Fibroblast of skin of right quadriceps (primary cell): Measurements from ENCODE around the gene ITPR2.
A peak's percentile ranks its signal among the peaks of the same experiment; 100 is the strongest.

ENCODE experiments used
- DNase-seq: peaks from one replicate; pipeline ENCODE4 v3.0.0-alpha.2; 2013

The ITPR2 gene

GRCh38 chr12:26821212-26821701 lies 11.7 kb downstream of the ITPR2 start:
- DNase-seq = peak; percentile 27

DNA sequence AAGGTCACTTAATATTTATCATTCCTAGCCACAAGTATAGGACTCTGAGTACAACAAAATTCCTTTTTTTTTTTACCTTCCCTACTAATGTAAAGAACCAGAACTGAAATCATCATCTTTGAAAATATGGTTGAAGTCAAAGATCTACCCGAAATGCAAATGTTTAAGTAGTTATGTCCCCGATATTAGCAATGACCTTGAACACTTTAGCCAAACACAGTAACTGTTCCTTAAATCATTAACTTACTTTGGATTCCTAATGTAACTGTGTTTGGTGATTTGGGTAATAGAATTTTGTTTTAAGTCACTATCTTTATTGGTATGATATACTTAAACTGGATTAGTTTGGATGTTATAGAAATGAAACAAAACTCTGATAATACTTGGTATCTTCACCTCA lies 14.4 kb downstream of the ITPR2 start:
- DNase-seq = no peak

DNA sequence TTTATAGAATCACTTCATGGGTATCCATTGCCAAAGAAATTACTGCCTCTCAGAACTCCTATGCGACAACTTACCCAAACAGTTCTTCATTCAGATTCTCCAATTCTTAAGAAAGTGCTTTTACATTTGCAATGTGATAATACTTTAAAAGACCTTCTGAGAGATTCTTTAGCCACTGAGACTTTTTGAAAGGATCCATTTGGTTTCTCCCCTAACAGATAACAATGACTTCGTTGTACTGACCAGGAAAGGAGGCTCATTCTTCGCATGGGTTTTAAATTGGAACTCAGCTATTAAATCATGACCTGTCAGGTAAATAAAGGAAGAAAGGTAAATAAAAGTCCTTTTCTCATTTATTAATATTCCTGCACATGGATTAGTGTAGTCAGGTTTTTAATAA lies 14.8 kb downstream of the ITPR2 start:
- no peak for DNase-seq

GRCh38 chr12:26817183-26817591 lies 15.8 kb downstream of the ITPR2 start:
- no peak for DNase-seq

- no peak for DNase-seq
Observed at GRCh38 chr12:26813812-26814211, 19.2 kb downstream of the ITPR2 start.

GRCh38 chr12:26810330-26810729 lies 22.7 kb downstream of the ITPR2 start:
- DNase-seq = peak; percentile 73

DNA sequence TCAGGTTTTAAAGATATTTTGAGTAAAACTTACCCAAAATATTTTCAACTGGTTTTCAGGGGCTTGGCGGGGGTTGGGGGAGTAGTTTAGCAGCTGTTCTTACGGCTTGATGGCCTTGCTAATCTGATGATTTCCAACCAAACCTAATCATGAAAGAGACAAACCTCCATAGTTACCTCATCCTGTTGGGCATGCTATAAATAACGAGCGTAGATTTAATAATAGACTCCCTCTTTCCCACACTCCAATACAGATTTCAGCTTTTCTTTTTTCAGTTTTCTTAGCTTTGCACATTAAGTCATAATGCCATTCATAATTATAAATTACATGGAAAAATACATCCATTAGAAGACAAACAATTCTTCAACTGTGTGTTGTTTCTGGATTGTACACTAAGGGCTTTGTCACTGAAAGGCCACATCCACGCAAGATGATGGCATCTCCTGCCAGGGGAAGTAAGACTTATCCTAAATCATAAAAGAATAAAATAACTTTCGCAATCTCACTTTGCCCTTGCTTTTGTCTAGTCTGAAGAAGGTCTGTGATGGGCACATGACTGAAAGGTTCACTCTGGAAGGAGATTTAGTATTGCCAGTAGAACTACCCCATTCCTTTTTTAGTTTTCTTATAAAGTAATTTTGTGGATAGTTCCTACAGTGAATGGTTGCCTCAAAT lies 23.2 kb downstream of the ITPR2 start:
- no peak for DNase-seq

- DNase-seq = no peak
Observed at GRCh38 chr12:26808766-26809476, 24.1 kb downstream of the ITPR2 start.

- DNase-seq = no peak
Observed at GRCh38 chr12:26807292-26807691, 25.7 kb downstream of the ITPR2 start.

DNA sequence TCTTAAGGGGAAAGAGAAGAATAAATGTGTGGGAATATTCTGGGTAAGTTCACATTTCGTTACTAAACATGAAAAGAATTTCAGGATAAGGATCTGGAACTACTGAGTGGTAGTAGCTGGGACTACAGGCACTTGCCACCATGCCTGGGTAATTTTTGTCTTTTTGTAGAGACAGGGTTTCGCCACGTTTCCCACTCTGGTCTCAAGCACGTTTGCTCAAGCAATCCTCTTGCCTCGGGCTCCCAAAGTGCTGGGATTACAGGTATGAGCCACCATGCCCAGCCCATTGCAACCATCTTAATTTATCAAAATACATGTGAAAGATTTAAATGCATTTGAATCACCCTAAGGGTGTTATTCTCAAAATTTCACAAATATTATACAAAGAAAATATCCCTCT lies 26.4 kb downstream of the ITPR2 start:
- DNase-seq = no peak

GRCh38 chr12:26805401-26805971 lies 27.5 kb downstream of the ITPR2 start:
- DNase-seq = no peak

DNA sequence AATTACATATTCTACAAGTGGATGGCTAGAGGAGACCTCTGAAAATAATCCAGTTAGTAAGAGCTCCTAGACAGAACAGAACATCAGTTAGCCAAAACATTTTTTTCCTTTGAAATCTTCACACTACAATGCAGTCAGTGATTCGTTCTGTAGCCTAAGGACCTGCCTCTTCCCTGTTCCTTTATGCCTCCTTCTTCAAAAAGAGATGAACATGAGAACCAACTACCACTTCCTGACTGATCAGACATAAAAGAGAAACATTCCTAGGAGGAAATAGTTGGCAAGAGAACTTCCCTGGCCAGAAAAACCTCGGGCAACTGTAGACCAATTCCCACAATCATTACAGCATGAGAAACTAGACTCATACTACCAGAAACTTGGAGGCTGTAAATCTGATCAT lies 29.4 kb downstream of the ITPR2 start:
- peak; percentile 34 for DNase-seq

- DNase-seq = no peak
Observed at GRCh38 chr12:26801486-26801885, 31.5 kb downstream of the ITPR2 start.

DNA sequence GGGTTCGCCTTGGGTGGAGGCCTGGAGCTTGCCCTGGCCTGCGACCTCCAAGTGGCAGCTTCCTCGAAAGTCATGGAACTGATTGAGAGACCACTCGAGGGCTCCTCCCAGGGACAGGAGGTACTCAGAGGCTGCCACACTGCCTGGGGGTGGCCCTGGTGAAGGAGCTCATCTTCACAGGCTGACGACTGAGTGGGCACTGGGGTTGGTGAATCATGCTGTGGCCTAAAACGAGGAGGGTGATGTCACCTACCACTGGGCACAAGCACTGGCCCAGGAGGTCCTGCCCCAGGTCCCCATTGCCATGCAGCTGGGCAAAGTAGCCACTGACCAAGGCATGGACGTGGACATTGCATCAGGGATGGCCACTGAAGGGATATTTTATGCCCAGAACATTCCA lies 32.1 kb downstream of the ITPR2 start:
- DNase-seq = no peak

DNA sequence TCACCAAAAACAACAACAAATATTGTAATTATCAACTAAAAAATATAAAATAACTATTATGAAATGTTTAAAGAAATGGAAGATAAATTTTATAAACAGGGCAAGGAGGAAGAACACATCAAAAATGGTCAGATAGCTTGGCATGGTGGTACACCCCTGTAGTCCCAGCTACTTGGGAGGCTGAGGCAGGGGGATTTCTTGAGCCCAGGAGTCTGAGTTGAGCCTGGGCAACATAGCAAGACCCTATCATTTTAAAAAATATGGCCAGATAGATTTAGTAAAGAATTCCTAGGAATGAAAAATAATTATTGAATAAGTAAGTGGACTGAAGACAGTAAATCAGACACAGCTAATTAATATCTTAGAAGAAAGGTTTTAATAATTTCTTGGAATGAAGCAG lies 32.6 kb downstream of the ITPR2 start:
- DNase-seq = no peak

DNA sequence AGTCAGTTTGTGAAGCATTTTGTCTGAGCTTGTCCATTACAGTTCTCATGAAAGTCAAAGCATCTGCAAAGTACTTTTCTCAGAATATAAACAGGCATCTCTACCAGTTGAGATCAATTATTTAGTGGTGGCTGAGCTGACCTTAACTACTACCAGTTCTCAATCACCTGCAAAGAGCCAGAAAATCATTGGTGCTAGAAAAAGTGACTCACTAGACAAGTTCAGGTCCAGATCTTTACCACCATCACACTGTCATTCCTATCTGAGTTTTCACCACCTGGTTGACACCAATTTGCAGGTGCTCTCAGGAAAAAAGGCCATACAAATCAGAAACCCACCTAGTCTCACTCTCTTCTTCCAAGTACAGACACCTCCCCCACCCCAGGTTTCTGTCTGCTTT lies 33.3 kb downstream of the ITPR2 start:
- DNase-seq = no peak

DNA sequence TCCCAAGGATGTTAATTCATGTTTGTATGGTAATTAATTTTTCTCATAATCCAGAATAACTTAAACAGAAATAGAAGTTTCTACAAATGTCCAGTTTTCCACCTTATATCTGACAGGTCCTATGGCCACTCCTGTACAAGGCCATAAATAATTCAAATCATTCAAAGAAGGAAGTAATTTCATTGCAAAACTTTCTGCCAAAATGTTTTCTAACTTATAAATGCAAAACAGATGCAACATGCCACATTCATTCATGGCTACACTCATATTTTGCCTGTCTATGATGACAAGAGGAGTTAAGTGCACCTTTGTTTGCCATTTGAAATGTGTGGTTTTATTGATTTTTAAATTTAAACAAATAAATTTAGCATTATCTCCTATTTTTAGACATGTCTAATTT lies 34.4 kb downstream of the ITPR2 start:
- no peak for DNase-seq

DNA sequence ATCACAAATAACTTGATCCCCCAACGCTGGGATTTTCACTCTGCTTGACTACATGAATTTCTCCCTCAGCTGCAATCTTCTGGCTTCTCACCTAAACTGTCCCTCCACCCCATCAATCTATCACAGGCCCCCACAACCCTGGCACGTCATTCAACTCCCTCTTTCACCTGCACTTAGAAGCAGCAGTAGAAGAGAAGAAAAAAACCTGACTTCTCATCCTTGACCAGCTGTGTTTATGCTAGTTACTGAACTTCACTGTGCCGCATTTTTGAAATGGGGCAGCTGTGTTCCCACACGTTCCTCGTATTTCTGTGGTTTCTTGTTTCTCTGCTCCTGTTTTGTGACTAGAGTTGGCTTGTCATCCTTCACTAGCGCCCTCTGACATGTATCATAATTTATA lies 35.0 kb downstream of the ITPR2 start:
- DNase-seq = peak; percentile 42

GRCh38 chr12:26795910-26796309 lies 37.1 kb downstream of the ITPR2 start:
- DNase-seq = no peak

DNA sequence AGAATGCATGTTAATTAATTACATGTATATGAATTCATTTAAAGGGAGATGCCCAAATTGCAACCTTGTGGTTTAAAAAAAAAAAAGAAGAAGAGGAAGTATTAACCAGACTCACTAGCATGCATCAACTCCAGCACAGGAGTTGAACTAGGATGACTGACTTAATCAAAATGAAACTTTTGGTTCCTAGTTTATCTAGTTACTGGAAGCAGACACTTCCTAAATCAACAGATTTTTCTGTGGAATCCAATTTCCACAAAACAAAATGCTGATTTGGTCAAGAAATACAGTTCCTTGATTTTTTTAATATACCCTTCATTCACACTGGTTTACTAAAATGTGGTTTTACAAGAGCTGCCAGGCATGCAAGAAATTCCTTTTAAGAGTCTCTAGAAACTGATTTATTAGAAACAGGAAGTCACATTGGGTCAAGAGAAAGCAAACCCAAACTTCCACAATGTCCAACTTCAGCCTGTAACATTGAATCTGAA lies 41.6 kb downstream of the ITPR2 start:
- peak; percentile 47 for DNase-seq

GRCh38 chr12:26790645-26790994 lies 42.4 kb downstream of the ITPR2 start:
- DNase-seq = no peak

DNA sequence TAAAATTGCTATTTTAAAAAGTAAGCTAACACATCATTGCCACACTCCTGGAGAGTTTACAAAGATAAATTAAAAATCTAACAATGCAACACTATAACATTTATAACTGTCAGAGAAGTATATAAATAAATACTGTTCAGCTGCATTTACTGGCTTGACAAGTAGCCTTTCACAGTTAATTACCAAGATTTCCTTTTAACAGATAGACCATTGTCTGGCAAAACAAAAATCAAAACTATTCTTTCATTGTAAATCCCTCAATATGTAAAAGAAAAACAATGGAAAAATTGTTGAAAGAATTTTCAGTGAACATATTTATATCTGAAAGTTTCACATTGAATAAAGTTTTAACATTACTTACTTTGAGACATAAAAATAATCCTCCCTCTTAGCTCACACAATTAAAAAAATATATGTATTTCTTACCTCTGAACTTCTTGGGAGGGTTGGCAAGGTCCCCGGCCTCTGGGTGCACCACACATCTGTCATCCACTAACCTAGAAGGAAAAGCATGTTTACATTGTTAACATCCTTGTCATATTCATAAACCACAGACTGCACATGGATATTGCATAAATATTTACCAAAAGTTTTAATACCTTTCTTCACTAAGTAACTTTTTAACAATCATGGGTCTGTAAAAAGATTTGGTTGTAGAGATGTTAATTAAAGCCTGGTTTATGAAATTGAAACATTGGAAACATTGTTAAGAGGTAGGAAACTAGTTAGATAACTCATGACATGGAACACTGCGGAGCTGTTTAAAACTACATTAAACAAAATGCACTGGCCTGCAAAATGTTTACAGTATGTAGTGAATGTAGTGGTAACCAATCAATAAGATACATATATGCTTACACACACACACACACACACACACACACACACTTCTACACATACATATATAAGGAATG lies 43.0 kb downstream of the ITPR2 start:
- peak; percentile 75 for DNase-seq

DNA sequence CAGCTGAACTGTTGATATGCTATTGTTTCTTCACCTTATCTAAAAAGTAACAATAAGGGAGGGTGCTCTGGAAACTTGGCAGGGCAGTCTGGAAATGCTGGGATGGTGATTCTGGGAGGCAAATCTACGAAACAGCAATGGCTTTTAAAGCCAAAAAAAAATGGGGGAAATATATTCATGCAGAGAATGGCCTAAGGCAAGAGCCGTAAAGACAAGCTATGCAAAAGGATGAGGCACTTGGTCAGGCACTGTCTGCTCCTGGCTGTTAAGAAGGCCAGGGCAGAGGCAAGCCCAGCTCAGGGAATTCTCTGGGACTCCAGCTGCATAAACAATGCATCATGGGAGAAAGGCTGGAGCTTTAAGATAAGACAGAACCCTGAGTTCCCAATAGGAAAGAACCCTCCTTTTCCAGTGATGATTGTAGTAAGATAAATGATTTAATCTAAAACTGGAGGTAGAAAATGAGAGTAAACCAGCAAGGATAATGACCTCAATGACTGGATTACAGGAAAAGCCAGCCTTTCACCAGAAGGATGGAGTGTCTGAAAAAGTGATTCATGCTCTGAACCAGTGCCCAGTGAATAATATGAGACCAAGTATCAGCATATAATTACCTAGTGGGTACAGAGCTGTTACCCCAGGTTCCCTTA lies 46.0 kb downstream of the ITPR2 start:
- peak; percentile 76 for DNase-seq
